T-cell (primary cell): Measurements from ENCODE around the gene OSBPL3. TPM values are rescaled to one million over a fixed set of nuclear protein-coding genes. Genes with fewer than 3 reads are reported as not detected.
A peak's percentile ranks its signal among the peaks of the same experiment; 100 is the strongest.

Experiments
- ATAC-seq, 4 experiments: fragments of 200-7000 bp in 3 of 4; fragments of 150-1000 bp in 1 of 4; cut with Tn5 transposase; replicated peaks in 1 of 4; 1 replicate in 3 of 4; 2 replicates in 1 of 4; pipeline ENCODE4 v1.10.0; 2021; ENCODE audit warnings: moderate library complexity in 3 of 4, mild to moderate bottlenecking in 2 of 4, moderate number of reproducible peaks in 1 of 4
- CTCF ChIA-PET, 2 donors: fragments of 300-600 bp; sonication (Branson Sonifier 250); formaldehyde crosslinking; loops; one replicate each; lab custom pipeline; 2022; ENCODE audit warnings: antibody characterized with exemption in 2 of 2; lab: Charles Lee
- POLR2A ChIA-PET, 2 donors: fragments of 300-600 bp; sonication (Branson Sonifier 250); formaldehyde crosslinking; loops; one replicate each; lab custom pipeline; 2022; ENCODE audit warnings: antibody characterized with exemption in 2 of 2; lab: Charles Lee
- DNase-seq, 35 experiments: peaks; one replicate each; pipeline versions ENCODE4 v3.0.0 to v3.0.0-alpha.2; 2013 to 2023
- H3K27ac ChIP-seq: one replicate; pipeline ENCODE4 v1.5.1; 2013; ENCODE audit warnings: low read length
- H3K27me3 ChIP-seq, 2 experiments: replicated peaks in 1 of 2; 1 replicate in 1 of 2; 2 replicates in 1 of 2; pipeline versions ENCODE4 v1.6.1 to v1.7.0; 2013; ENCODE audit warnings: low read length in 1 of 2, mixed read lengths in 1 of 2; ENCODE audit not compliant: control insufficient read depth in 2 of 2, insufficient read depth in 2 of 2; ENCODE audit errors: extremely low read depth in 1 of 2
- H3K36me3 ChIP-seq, 2 donors: 1 replicate in 1 of 2; 2 replicates in 1 of 2; pipeline versions ENCODE4 v1.6.1 to v1.7.0; 2013; ENCODE audit warnings: low read length in 1 of 2; ENCODE audit not compliant: control insufficient read depth in 2 of 2, insufficient read depth in 1 of 2; ENCODE audit errors: extremely low read depth in 1 of 2
- H3K4me1 ChIP-seq, 2 experiments: 1 replicate in 1 of 2; 2 replicates in 1 of 2; pipeline versions ENCODE4 v1.6.1 to v1.7.0; 2013; ENCODE audit warnings: low read length in 2 of 2, mixed read lengths in 1 of 2; ENCODE audit not compliant: insufficient read depth in 2 of 2, control insufficient read depth in 1 of 2; ENCODE audit errors: extremely low read depth in 1 of 2
- H3K4me3 ChIP-seq, 2 donors: 1 replicate in 1 of 2; 2 replicates in 1 of 2; pipeline versions ENCODE4 v1.5.1 to v1.7.0; 2013; ENCODE audit warnings: mild to moderate bottlenecking in 2 of 2, low read length in 1 of 2, moderate library complexity in 1 of 2; ENCODE audit not compliant: control insufficient read depth in 1 of 2; ENCODE audit errors: extremely low read depth in 1 of 2
- H3K9me3 ChIP-seq: 2 replicates; pipeline ENCODE4 v1.7.0; 2013
- H3K27ac Mint-ChIP-seq, 2 donors: one replicate each; pipeline ENCODE4 v1.8.0; 2020 to 2021; ENCODE audit warnings: mild to moderate bottlenecking in 2 of 2, mixed read lengths in 2 of 2
- H3K27me3 Mint-ChIP-seq, 2 donors: one replicate each; pipeline ENCODE4 v1.8.0; 2021 to 2022; ENCODE audit warnings: mixed read lengths in 2 of 2
- H3K36me3 Mint-ChIP-seq: one replicate; pipeline ENCODE4 v1.8.0; 2021; ENCODE audit warnings: mixed read lengths
- H3K4me1 Mint-ChIP-seq, 3 donors: one replicate each; pipeline ENCODE4 v1.8.0; 2020 to 2022; ENCODE audit warnings: mixed read lengths in 3 of 3, mild to moderate bottlenecking in 1 of 3
- H3K4me3 Mint-ChIP-seq, 3 donors: one replicate each; pipeline ENCODE4 v1.8.0; 2020 to 2022; ENCODE audit warnings: mild to moderate bottlenecking in 3 of 3, mixed read lengths in 3 of 3, moderate library complexity in 3 of 3
- H3K9me3 Mint-ChIP-seq, 3 donors: one replicate each; pipeline ENCODE4 v1.8.0; 2020 to 2022; ENCODE audit warnings: mixed read lengths in 3 of 3
- WGBS: methylation state at CpG from one replicate; pipeline ENCODE4 v1.1.5; 2013; ENCODE audit warnings: missing lambda C conversion rate; ENCODE audit not compliant: insufficient coverage; 5-methylcytosine and 5-hydroxymethylcytosine counted together
- total RNA-seq, 35 experiments: library from RNA in 6 of 35; stranded (reverse) in 6 of 35; fragments of 120-200 nt in 1 of 35; gene quantifications; one replicate each; pipeline versions ENCODE4 v1.2.1 to v1.2.4 and lab custom pipeline; 2013 to 2026

The OSBPL3 gene
- total RNA-seq, 5 donors from 2014 or later (not counting 1 experiment from before 2014, with no cell fraction given) = 30.2 to 62.7 (median 54.7) TPM

- no peaks in the 10 kb centered on the region for H3K27me3 Mint-ChIP-seq
- peak overlapping the region; percentile 55 to 72 (median 65) for H3K4me3 Mint-ChIP-seq
- peaks cover 46 to 72% (median 52%) of the 10 kb centered on the region in 3 donors for H3K4me1 Mint-ChIP-seq
- POLR2A ChIA-PET = interaction anchor here (0.6 to 1.9 kb wide), 7 partner anchors 9 to 304 kb away, joined by 3 to 20 read pairs (median 6); partner anchors contain the start of genes CYCS (in 1 of the 2) and OSBPL3 (in 1 of the 2)
- CTCF ChIA-PET = interaction anchor here (0.5 to 4.2 kb wide), 47 partner anchors 8 to 1715 kb away, joined by 3 to 62 read pairs (median 5); partner anchors contain the start of genes CCDC126 (in 1 of the 2), CYCS (in 1 of the 2), NFE2L3 (in 1 of the 2) and OSBPL3 (in 1 of the 2)
- H3K27ac Mint-ChIP-seq = peak overlapping the region; percentile 89 to 95
- H3K9me3 ChIP-seq = no peaks in the 10 kb centered on the region
- H3K9me3 Mint-ChIP-seq = no peaks in the 10 kb centered on the region
- H3K36me3 ChIP-seq = peaks cover 0 to 17% of the 10 kb centered on the region in 2 donors
- no peak overlapping the region for H3K4me3 ChIP-seq
- ATAC-seq = peak; percentile 89 to 92 (median 92)
- peak; percentile 49 to 89 (median 77) for DNase-seq
- peaks cover 30% of the 10 kb centered on the region for H3K36me3 Mint-ChIP-seq
- WGBS = 0% methylated on average over 4 of the region's 9 CpGs
- H3K27ac ChIP-seq = peak overlapping the region; percentile 92
- H3K27me3 ChIP-seq = no peaks in the 10 kb centered on the region
- peaks cover 15 to 35% of the 10 kb centered on the region in 2 experiments for H3K4me1 ChIP-seq
These were observed 158.8 kb downstream of the OSBPL3 start for GRCh38 chr7:24821045-24821753.

- H3K4me1 ChIP-seq = peaks cover 14 to 31% of the 10 kb centered on the region in 2 experiments
- peaks cover 0 to 21% of the 10 kb centered on the region in 2 donors for H3K36me3 ChIP-seq
- H3K27me3 ChIP-seq = no peaks in the 10 kb centered on the region
- POLR2A ChIA-PET = interaction anchor here (0.5 to 1.9 kb wide), 8 partner anchors 8 to 305 kb away, joined by 3 to 20 read pairs (median 6); partner anchors contain the start of genes CYCS (in 1 of the 2) and OSBPL3 (in 1 of the 2)
- H3K4me3 ChIP-seq = peak overlapping the region in 1 of 2 donors; percentile 5
- Mint-ChIP-seq H3K27ac (peak overlapping the region; percentile 94 to 95), H3K9me3 (no peaks in the 10 kb centered on the region), H3K27me3 (no peaks in the 10 kb centered on the region), H3K4me1 (peaks cover 41 to 67% (median 47%) of the 10 kb centered on the region in 3 donors), H3K4me3 (peak overlapping the region; percentile 55 to 75 (median 72)), H3K36me3 (peaks cover 32% of the 10 kb centered on the region)
- H3K9me3 ChIP-seq = no peaks in the 10 kb centered on the region
- CTCF ChIA-PET = interaction anchor here (0.7 to 4.2 kb wide), 46 partner anchors 8 to 1714 kb away, joined by 3 to 62 read pairs (median 6); partner anchors contain the start of genes CYCS (in 1 of the 2) and OSBPL3 (in 1 of the 2)
- DNase-seq = no peak
- H3K27ac ChIP-seq = peak overlapping the region; percentile 92
- no peak for ATAC-seq
These were observed 159.3 kb downstream of the OSBPL3 start for GRCh38 chr7:24820730-24821044.

GRCh38 chr7:24819916-24820689 is 159.9 kb downstream of the OSBPL3 start:
- H3K27ac Mint-ChIP-seq = peak overlapping the region; percentile 94 to 95
- no peaks in the 10 kb centered on the region for H3K27me3 ChIP-seq
- H3K9me3 ChIP-seq = no peaks in the 10 kb centered on the region
- H3K4me1 Mint-ChIP-seq = peaks cover 35 to 61% (median 41%) of the 10 kb centered on the region in 3 donors
- no peaks in the 10 kb centered on the region for H3K9me3 Mint-ChIP-seq
- WGBS = 7% methylated on average over 3 of the region's 11 CpGs
- POLR2A ChIA-PET = interaction anchor here (0.5 to 1.9 kb wide), 8 partner anchors 30 to 305 kb away, joined by 3 to 20 read pairs (median 4); partner anchors contain the start of genes CYCS (in 2 of the 2) and OSBPL3 (in 1 of the 2)
- ATAC-seq (peak; percentile 21 to 25 (median 22)), DNase-seq (peak; percentile 35 to 89 (median 59))
- H3K36me3 ChIP-seq = peaks cover 0 to 23% of the 10 kb centered on the region in 2 donors
- peak overlapping the region in 1 of 2 donors; percentile 5 for H3K4me3 ChIP-seq
- H3K4me1 ChIP-seq = peaks cover 13 to 27% of the 10 kb centered on the region in 2 experiments
- CTCF ChIA-PET = interaction anchor here (0.7 to 4.2 kb wide), 40 partner anchors 8 to 1714 kb away, joined by 3 to 62 read pairs (median 6); partner anchors contain the start of genes CYCS (in 1 of the 2) and OSBPL3 (in 1 of the 2)
- no peaks in the 10 kb centered on the region for H3K27me3 Mint-ChIP-seq
- peak overlapping the region; percentile 92 for H3K27ac ChIP-seq
- peaks cover 38% of the 10 kb centered on the region for H3K36me3 Mint-ChIP-seq
- peak overlapping the region; percentile 48 to 75 (median 72) for H3K4me3 Mint-ChIP-seq

- Histone ChIP-seq H3K27me3 (no peaks in the 10 kb centered on the region), H3K9me3 (no peaks in the 10 kb centered on the region), H3K4me1 (peaks cover 13 to 23% of the 10 kb centered on the region in 2 experiments), H3K27ac (no peak overlapping the region), H3K4me3 (no peak overlapping the region), H3K36me3 (peaks cover 0 to 40% of the 10 kb centered on the region in 2 donors)
- ChIA-PET CTCF (interaction anchor here (0.6 to 3.0 kb wide), 2 partner anchors 281 to 1212 kb away, joined by 3 to 11 read pairs; no protein-coding TSS in a partner anchor), POLR2A (no interaction called here)
- DNase-seq (no peak), ATAC-seq (no peak)
- Mint-ChIP-seq H3K4me3 (no peak overlapping the region), H3K9me3 (no peaks in the 10 kb centered on the region), H3K4me1 (peaks cover 26 to 37% (median 26%) of the 10 kb centered on the region in 3 donors), H3K36me3 (peaks cover 39% of the 10 kb centered on the region), H3K27me3 (no peaks in the 10 kb centered on the region), H3K27ac (peak overlapping the region; percentile 36 to 68)
- WGBS = 88% methylated on average over 3 of the region's 4 CpGs
These were observed 162.6 kb downstream of the OSBPL3 start for GRCh38 chr7:24817339-24817738.

GRCh38 chr7:24816868-24817267 is 163.1 kb downstream of the OSBPL3 start:
- Histone ChIP-seq H3K4me3 (no peak overlapping the region), H3K36me3 (peaks cover 0 to 40% of the 10 kb centered on the region in 2 donors), H3K9me3 (no peaks in the 10 kb centered on the region), H3K27ac (no peak overlapping the region), H3K4me1 (peaks cover 13 to 21% of the 10 kb centered on the region in 2 experiments), H3K27me3 (no peaks in the 10 kb centered on the region)
- peak overlapping the region in 1 of 2 donors; percentile 8 for H3K27ac Mint-ChIP-seq
- WGBS = 100% methylated on average over 3 of the region's 3 CpGs
- DNase-seq = no peak
- no peaks in the 10 kb centered on the region for H3K9me3 Mint-ChIP-seq
- ChIA-PET POLR2A (interaction anchor here in 1 of 2 donors (1.0 kb wide), 1 partner anchor 269 kb away, joined by 4 read pairs; no protein-coding TSS in a partner anchor), CTCF (interaction anchor here (0.6 to 3.0 kb wide), 5 partner anchors 10 to 1211 kb away, joined by 3 to 11 read pairs (median 3); no protein-coding TSS in a partner anchor)
- H3K36me3 Mint-ChIP-seq = peaks cover 39% of the 10 kb centered on the region
- no peak overlapping the region for H3K4me3 Mint-ChIP-seq
- peaks cover 23 to 32% (median 23%) of the 10 kb centered on the region in 3 donors for H3K4me1 Mint-ChIP-seq
- no peak for ATAC-seq
- no peaks in the 10 kb centered on the region for H3K27me3 Mint-ChIP-seq
